Skeletal muscle tissue (tissue), 4 donors: ENCODE measurements around the gene CHRNA4. TPM values are rescaled to one million over a fixed set of nuclear protein-coding genes. Genes with fewer than 3 reads are reported as not detected.

Experiments
- H3K27ac ChIP-seq: one replicate; pipeline ENCODE4 v1.7.0; 2013; ENCODE audit warnings: mild to moderate bottlenecking, low read depth, low read length, inconsistent platforms
- H3K27me3 ChIP-seq, 3 donors: one replicate each; pipeline ENCODE4 v1.7.0; 2013; ENCODE audit warnings: low read length in 3 of 3; ENCODE audit not compliant: control insufficient read depth in 3 of 3, insufficient read depth in 3 of 3
- H3K36me3 ChIP-seq, 3 donors: one replicate each; pipeline ENCODE4 v1.7.0; 2013; ENCODE audit warnings: low read length in 3 of 3; ENCODE audit not compliant: control insufficient read depth in 3 of 3, insufficient read depth in 3 of 3
- H3K4me1 ChIP-seq, 3 donors: one replicate each; pipeline ENCODE4 v1.7.0; 2013; ENCODE audit warnings: low read length in 3 of 3, mild to moderate bottlenecking in 3 of 3; ENCODE audit not compliant: control insufficient read depth in 3 of 3, insufficient read depth in 3 of 3
- H3K4me3 ChIP-seq, 3 donors: one replicate each; pipeline ENCODE4 v1.7.0; 2013; ENCODE audit warnings: low read length in 3 of 3
- H3K9ac ChIP-seq, 3 donors: one replicate each; pipeline ENCODE4 v1.7.0; 2013; ENCODE audit warnings: low read length in 3 of 3, mild to moderate bottlenecking in 3 of 3, moderate library complexity in 2 of 3, low read depth in 1 of 3
- H3K9me3 ChIP-seq, 3 donors: one replicate each; pipeline ENCODE4 v1.7.0; 2013; ENCODE audit warnings: low read length in 3 of 3; ENCODE audit not compliant: control insufficient read depth in 3 of 3
- total RNA-seq: library from RNA; depleted of rRNA; stranded (reverse); fragments of >200 nt; gene quantifications from one replicate; pipeline ENCODE4 v1.2.3, GENCODE V29; 2014
- donor health status: Osteomylitis.

Gene CHRNA4
- total RNA-seq, 1 donor from 2014 or later, result 0.52 TPM

- Histone ChIP-seq H3K27me3 (peaks cover 25 to 49% (median 45%) of the 10 kb centered on the region in 3 donors), H3K27ac (no peak overlapping the region), H3K9me3 (no peaks in the 10 kb centered on the region), H3K4me3 (no peak overlapping the region), H3K36me3 (no peaks in the 10 kb centered on the region), H3K4me1 (no peaks in the 10 kb centered on the region), H3K9ac (no peak overlapping the region)
Observed at GRCh38 chr20:63319164-63320040, 41.7 kb downstream of the CHRNA4 start.

- Histone ChIP-seq H3K9me3 (no peaks in the 10 kb centered on the region), H3K4me3 (no peak overlapping the region), H3K9ac (no peak overlapping the region), H3K27me3 (peaks cover 28 to 51% (median 47%) of the 10 kb centered on the region in 3 donors), H3K36me3 (no peaks in the 10 kb centered on the region), H3K27ac (no peak overlapping the region), H3K4me1 (no peaks in the 10 kb centered on the region)
Observed at GRCh38 chr20:63318391-63319163, 42.6 kb downstream of the CHRNA4 start.

DNA sequence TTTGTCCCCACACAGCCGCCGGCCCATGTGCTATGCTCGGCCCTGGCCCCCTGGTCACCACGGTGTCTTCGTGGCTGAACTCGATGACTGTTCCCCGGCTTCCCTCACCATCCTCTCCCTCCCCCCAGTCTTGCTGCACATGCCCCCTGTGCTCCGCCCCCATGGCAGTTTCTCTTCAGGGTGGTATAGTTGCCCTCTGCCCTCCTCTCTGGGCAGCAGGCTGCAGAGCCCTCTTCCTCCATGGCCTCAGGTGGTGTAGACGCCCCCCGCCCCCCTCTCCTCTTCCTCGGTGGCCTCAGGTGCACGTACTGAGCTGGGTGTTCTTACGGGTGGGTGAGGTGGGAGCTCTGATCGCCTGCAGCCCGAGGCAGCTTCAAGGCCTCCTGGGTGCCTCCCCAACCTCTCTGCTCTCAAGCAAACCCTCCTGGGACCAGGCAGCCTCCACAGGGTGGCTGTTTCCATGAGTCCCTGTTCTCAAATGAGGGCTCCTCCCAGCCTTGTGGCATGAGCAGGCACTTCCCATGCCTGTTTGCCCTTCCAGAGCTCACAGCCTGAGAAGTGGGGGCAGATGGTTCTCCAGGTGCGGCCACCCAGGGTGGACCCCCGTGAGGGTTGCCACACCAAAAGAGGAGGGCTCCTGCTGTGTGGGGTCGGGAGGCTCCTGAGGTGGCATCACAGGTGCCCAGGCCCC is 43.4 kb downstream of the CHRNA4 start:
- Histone ChIP-seq H3K4me3 (no peak overlapping the region), H3K27ac (no peak overlapping the region), H3K9ac (no peak overlapping the region), H3K27me3 (peaks cover 19 to 52% (median 43%) of the 10 kb centered on the region in 3 donors), H3K36me3 (no peaks in the 10 kb centered on the region), H3K9me3 (no peaks in the 10 kb centered on the region), H3K4me1 (no peaks in the 10 kb centered on the region)

DNA sequence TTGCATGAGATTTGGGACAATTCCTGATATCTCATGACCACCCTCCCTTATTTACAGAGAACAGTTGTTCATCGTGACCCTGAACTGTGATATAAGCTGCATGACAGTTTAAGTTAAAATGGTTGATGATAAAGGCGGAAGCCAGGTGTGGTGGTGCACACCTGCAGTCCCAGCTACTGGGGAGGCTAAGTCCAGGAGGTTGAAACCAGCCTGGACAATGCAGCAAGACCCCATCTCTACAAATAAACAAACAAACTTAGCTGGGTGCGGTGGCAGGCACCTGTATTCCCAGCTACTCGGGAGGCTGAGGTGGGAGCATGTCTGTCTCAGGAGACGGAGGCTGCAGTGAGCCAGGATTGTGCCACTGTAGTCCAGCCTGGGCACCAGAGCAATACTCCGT is 44.1 kb downstream of the CHRNA4 start:
- no peaks in the 10 kb centered on the region for H3K4me1 ChIP-seq
- peaks cover 19 to 50% (median 41%) of the 10 kb centered on the region in 3 donors for H3K27me3 ChIP-seq
- H3K9me3 ChIP-seq, result no peaks in the 10 kb centered on the region
- H3K27ac ChIP-seq, result no peak overlapping the region
- no peak overlapping the region for H3K4me3 ChIP-seq
- no peak overlapping the region for H3K9ac ChIP-seq
- H3K36me3 ChIP-seq, result no peaks in the 10 kb centered on the region

DNA sequence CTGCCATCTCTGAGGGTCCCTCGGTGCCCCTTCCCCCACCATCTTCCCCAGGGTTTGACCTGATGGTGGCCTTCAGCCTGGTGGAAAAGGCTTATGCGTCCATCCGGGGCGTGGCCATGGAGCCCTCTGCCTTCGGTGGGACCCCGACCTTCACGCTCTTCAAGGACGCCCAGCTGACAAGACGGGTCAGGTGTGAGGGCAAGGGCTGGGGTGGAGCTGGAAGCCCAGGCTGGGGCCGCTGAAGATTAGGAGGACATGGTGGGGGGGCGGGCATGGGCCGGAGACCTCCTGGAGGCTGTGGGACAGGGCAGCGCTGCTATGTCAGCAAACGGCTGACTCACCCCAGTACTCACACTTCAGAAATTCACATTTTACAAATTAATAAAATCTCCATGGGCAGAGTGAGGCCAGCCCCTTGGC is 44.6 kb downstream of the CHRNA4 start:
- Histone ChIP-seq H3K27ac (no peak overlapping the region), H3K9ac (no peak overlapping the region), H3K4me3 (no peak overlapping the region), H3K36me3 (no peaks in the 10 kb centered on the region), H3K27me3 (peaks cover 19 to 47% (median 41%) of the 10 kb centered on the region in 3 donors), H3K4me1 (no peaks in the 10 kb centered on the region), H3K9me3 (no peaks in the 10 kb centered on the region)

DNA sequence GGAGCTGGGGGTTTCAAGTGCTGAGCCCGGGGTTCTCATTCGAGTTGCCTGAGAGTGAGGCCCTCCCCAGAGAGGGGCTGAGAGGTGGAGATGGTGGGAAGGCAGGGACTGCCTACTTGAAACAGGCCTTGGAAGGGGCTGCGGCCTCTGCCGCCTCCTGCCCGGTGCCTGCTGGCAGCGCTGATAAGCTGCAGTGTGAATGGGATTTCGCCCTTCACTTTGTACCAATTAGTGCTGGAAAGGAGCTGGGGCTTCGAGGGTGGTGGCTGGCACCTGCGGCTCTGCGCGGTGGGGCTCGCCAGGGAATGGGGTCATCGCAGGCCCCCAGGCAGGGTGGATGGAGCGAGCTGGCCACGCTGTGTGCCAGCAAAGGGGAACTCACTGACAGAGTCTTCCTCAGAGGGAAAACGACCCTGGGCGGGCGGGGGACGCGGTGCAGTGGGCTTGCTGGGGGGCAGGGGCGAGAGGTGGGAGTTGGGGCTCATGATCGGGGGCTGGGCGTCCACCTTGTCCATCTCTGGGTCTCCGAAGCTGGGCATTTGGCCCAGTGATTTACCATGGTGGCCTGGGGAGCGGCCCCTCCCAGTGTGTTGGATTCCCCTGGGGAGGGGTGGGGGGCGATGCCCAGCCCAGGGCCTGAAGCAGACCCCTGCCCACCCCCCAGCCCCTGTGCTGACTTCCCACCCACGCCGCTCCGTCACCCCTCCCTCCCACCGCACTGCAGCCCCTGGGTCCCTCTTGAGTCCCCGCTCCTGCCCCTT is 45.2 kb downstream of the CHRNA4 start:
- no peak overlapping the region for H3K9ac ChIP-seq
- H3K9me3 ChIP-seq, result no peaks in the 10 kb centered on the region
- H3K27me3 ChIP-seq, result peaks cover 19 to 44% (median 38%) of the 10 kb centered on the region in 3 donors
- no peaks in the 10 kb centered on the region for H3K4me1 ChIP-seq
- no peak overlapping the region for H3K4me3 ChIP-seq
- no peak overlapping the region for H3K27ac ChIP-seq
- H3K36me3 ChIP-seq, result no peaks in the 10 kb centered on the region

GRCh38 chr20:63315240-63315689 is 45.9 kb downstream of the CHRNA4 start:
- no peak overlapping the region for H3K9ac ChIP-seq
- no peak overlapping the region for H3K4me3 ChIP-seq
- no peak overlapping the region for H3K27ac ChIP-seq
- H3K4me1 ChIP-seq, result no peaks in the 10 kb centered on the region
- no peaks in the 10 kb centered on the region for H3K36me3 ChIP-seq
- H3K9me3 ChIP-seq, result no peaks in the 10 kb centered on the region
- H3K27me3 ChIP-seq, result peaks cover 14 to 42% (median 31%) of the 10 kb centered on the region in 3 donors

DNA sequence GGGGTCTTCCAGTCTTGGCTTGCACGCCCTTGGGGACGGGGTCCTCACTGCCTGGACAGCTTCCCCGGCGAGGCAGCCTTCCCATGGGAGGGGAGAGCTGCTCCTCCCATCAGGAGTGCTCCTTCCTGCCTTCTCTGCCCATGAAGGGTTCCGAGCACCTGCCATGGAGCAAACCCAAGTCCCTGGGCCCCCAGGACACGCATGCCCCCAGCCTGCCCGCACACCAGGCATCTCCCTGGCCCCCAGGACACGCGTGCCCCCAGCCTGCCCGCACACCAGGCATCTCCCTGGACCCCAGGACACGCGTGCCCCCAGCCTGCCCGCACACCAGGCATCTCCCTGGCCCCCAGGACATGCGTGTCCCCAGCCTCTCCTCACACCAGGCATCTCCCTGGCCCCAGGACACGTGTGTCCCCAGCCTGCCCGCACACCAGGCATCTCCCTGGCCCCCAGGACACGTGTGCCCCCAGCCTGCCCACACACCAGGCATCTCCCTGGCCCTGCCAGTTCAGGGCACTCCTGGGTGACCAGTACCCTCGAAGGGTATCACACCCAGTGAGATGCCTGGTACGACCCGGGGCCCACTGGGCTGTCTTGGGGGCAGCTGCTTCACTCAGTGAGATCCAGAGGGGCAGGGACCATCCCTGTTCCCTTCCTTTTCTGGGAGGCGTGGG is 46.4 kb downstream of the CHRNA4 start:
- H3K4me3 ChIP-seq, result no peak overlapping the region
- H3K36me3 ChIP-seq, result no peaks in the 10 kb centered on the region
- no peaks in the 10 kb centered on the region for H3K9me3 ChIP-seq
- no peak overlapping the region for H3K9ac ChIP-seq
- no peak overlapping the region for H3K27ac ChIP-seq
- peaks cover 13 to 45% (median 27%) of the 10 kb centered on the region in 3 donors for H3K27me3 ChIP-seq
- H3K4me1 ChIP-seq, result no peaks in the 10 kb centered on the region

DNA sequence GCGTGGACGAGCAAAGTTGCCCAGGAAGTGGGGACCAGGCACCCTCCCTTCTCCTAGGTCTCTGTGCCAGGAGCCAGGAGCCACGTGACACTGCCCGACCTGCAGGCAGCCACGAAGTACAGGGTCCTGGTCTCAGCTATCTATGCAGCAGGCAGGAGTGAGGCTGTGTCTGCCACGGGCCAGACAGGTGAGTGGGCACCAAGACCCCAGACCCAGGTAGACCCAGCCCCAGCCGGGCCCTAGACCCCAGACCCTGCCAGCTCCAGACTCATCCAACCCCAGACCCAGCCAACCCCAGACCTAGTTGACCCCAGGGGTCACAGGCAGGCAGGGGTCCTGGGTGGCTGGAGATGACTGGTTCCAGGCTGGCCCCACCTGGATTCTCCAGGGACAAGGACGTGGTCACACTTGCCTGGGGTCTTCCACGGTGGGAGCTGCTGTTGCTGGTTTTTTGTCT is 47.1 kb downstream of the CHRNA4 start:
- H3K4me1 ChIP-seq, result no peaks in the 10 kb centered on the region

More for the DNA sequence above, 47.1 kb downstream of the CHRNA4 start:
- Histone ChIP-seq H3K4me3 (no peak overlapping the region), H3K36me3 (no peaks in the 10 kb centered on the region), H3K27ac (no peak overlapping the region), H3K9ac (no peak overlapping the region), H3K9me3 (no peaks in the 10 kb centered on the region), H3K27me3 (peaks cover 14 to 48% (median 33%) of the 10 kb centered on the region in 3 donors)
